DOHH2 (cell line): ENCODE results near the gene BLOC1S2.

Experiments
- EZH2phosphoT487 ChIP-seq: fragments of 200-600 bp; sonication (generic); IDR thresholded peaks from 2 replicates; pipeline ENCODE4 v1.6.1; 2017; ENCODE audit warnings: borderline replicate concordance, mild to moderate bottlenecking, antibody characterized with exemption, low read length, moderate library complexity, mixed read lengths
- TF ChIP-seq, protein P1 (sequence below): fragments of 200-600 bp; sonication (generic); IDR thresholded peaks from one replicate; pipeline ENCODE4 v1.5.1; 2014; ENCODE audit warnings: antibody characterized with exemption, mild to moderate bottlenecking, low read depth, low read length; ENCODE audit not compliant: poor library complexity, severe bottlenecking

DNA sequence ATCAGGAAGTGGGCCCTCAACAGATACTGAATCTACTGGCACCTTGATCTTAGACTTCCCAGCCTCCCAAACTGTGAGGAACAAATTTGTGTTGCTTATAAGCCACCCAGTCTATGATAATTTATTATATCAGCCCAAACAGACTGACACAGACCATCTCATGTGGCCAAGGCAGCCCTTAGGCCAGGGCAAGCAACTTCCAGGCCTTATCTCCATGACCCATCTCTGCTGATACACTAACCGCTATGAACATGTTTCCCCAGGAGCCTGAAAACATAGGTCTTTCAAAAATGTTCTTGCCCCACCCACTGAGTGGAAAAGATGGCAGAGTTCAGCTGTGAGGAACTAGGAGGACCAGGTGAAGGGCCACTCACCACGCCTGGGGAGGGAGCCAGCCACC is 3.2 kb upstream of the BLOC1S2 start:
- TF ChIP-seq, protein P1, sequence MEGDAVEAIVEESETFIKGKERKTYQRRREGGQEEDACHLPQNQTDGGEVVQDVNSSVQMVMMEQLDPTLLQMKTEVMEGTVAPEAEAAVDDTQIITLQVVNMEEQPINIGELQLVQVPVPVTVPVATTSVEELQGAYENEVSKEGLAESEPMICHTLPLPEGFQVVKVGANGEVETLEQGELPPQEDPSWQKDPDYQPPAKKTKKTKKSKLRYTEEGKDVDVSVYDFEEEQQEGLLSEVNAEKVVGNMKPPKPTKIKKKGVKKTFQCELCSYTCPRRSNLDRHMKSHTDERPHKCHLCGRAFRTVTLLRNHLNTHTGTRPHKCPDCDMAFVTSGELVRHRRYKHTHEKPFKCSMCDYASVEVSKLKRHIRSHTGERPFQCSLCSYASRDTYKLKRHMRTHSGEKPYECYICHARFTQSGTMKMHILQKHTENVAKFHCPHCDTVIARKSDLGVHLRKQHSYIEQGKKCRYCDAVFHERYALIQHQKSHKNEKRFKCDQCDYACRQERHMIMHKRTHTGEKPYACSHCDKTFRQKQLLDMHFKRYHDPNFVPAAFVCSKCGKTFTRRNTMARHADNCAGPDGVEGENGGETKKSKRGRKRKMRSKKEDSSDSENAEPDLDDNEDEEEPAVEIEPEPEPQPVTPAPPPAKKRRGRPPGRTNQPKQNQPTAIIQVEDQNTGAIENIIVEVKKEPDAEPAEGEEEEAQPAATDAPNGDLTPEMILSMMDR: no peak
- TF ChIP-seq EZH2phosphoT487: no peak
